DOHH2 (cell line): ENCODE measurements around the gene HSPA9.

Source experiments
- EZH2phosphoT487 ChIP-seq: fragments of 200-600 bp; sonication (generic); IDR thresholded peaks from 2 replicates; pipeline ENCODE4 v1.6.1; 2017; ENCODE audit warnings: borderline replicate concordance, mild to moderate bottlenecking, antibody characterized with exemption, low read length, moderate library complexity, mixed read lengths
- TF ChIP-seq, protein P1 (sequence below): fragments of 200-600 bp; sonication (generic); IDR thresholded peaks from one replicate; pipeline ENCODE4 v1.5.1; 2014; ENCODE audit warnings: antibody characterized with exemption, mild to moderate bottlenecking, low read depth, low read length; ENCODE audit not compliant: poor library complexity, severe bottlenecking

GRCh38 chr5:138542956-138543729, 32.1 kb downstream of the HSPA9 start, which contains the start of gene ETF1:
- TF ChIP-seq, protein P1, sequence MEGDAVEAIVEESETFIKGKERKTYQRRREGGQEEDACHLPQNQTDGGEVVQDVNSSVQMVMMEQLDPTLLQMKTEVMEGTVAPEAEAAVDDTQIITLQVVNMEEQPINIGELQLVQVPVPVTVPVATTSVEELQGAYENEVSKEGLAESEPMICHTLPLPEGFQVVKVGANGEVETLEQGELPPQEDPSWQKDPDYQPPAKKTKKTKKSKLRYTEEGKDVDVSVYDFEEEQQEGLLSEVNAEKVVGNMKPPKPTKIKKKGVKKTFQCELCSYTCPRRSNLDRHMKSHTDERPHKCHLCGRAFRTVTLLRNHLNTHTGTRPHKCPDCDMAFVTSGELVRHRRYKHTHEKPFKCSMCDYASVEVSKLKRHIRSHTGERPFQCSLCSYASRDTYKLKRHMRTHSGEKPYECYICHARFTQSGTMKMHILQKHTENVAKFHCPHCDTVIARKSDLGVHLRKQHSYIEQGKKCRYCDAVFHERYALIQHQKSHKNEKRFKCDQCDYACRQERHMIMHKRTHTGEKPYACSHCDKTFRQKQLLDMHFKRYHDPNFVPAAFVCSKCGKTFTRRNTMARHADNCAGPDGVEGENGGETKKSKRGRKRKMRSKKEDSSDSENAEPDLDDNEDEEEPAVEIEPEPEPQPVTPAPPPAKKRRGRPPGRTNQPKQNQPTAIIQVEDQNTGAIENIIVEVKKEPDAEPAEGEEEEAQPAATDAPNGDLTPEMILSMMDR = no peak
- TF ChIP-seq EZH2phosphoT487 = no peak
